Measurements from ENCODE around the gene PLA2G4B. TPM values are rescaled to one million over a fixed set of nuclear protein-coding genes. Genes with fewer than 3 reads are reported as not detected.

PLA2G4B gene
- total RNA-seq, 1 donor from 2014 or later = 8.2 TPM

- peaks cover 15% of the 10 kb centered on the region for H3K4me1 Mint-ChIP-seq
- H3K36me3 Mint-ChIP-seq (ENCODE audit: low read depth) = no peaks in the 10 kb centered on the region
- no peaks in the 10 kb centered on the region for H3K9me3 Mint-ChIP-seq
- ATAC-seq (ENCODE audit: low read depth) (no peak), DNase-seq (no peak)
- intact Hi-C loops (cut with micrococcal nuclease) = no loop called here
- TF ChIP-seq CTCF (IDR thresholded peaks at IDR 0.05) = no peak
- peak overlapping the region; percentile 20 for H3K4me3 Mint-ChIP-seq
- ChIA-PET POLR2A (interaction anchor here (0.8 kb wide), 1 partner anchor 11 kb away, joined by 3 read pairs; no protein-coding TSS in a partner anchor), CTCF (no interaction called here)
- H3K27ac Mint-ChIP-seq = no peak overlapping the region
- H3K27me3 Mint-ChIP-seq = peaks cover 16% of the 10 kb centered on the region
Observed at GRCh38 chr15:41881086-41881485, 42.4 kb downstream of the PLA2G4B start.

GRCh38 chr15:41881550-41881919 is 42.9 kb downstream of the PLA2G4B start:
- intact Hi-C loops (cut with micrococcal nuclease) = no loop called here
- ChIA-PET POLR2A (interaction anchor here (0.8 kb wide), 1 partner anchor 11 kb away, joined by 3 read pairs; no protein-coding TSS in a partner anchor), CTCF (no interaction called here)
- H3K27me3 Mint-ChIP-seq = peaks cover 16% of the 10 kb centered on the region
- no peak for TF ChIP-seq CTCF (IDR thresholded peaks at IDR 0.05)
- ATAC-seq (ENCODE audit: low read depth) (no peak), DNase-seq (no peak)
- H3K4me1 Mint-ChIP-seq = peaks cover 11% of the 10 kb centered on the region
- no peak overlapping the region for H3K27ac Mint-ChIP-seq
- H3K36me3 Mint-ChIP-seq (ENCODE audit: low read depth) = no peaks in the 10 kb centered on the region
- H3K4me3 Mint-ChIP-seq = no peak overlapping the region
- H3K9me3 Mint-ChIP-seq = no peaks in the 10 kb centered on the region

- no peaks in the 10 kb centered on the region for H3K9me3 Mint-ChIP-seq
- DNase-seq = no peak
- peaks cover 11% of the 10 kb centered on the region for H3K4me1 Mint-ChIP-seq
- H3K4me3 Mint-ChIP-seq = no peak overlapping the region
- H3K36me3 Mint-ChIP-seq (ENCODE audit: low read depth) = no peaks in the 10 kb centered on the region
- no peak for TF ChIP-seq CTCF (IDR thresholded peaks at IDR 0.05)
- CTCF ChIA-PET = interaction anchor here (0.5 kb wide), 1 partner anchor 172 kb away, joined by 3 read pairs; no protein-coding TSS in a partner anchor
- POLR2A ChIA-PET = interaction anchor here (0.8 kb wide), 1 partner anchor 10 kb away, joined by 3 read pairs; no protein-coding TSS in a partner anchor
- no peak for ATAC-seq (ENCODE audit: low read depth)
- intact Hi-C loops (cut with micrococcal nuclease) = no loop called here
- peaks cover 16% of the 10 kb centered on the region for H3K27me3 Mint-ChIP-seq
- no peak overlapping the region for H3K27ac Mint-ChIP-seq
Observed at GRCh38 chr15:41881920-41882688, 43.5 kb downstream of the PLA2G4B start.

GRCh38 chr15:41882689-41883483 is 44.2 kb downstream of the PLA2G4B start:
- H3K27me3 Mint-ChIP-seq = peaks cover 16% of the 10 kb centered on the region
- no peaks in the 10 kb centered on the region for H3K36me3 Mint-ChIP-seq (ENCODE audit: low read depth)
- ChIA-PET CTCF (no interaction called here), POLR2A (no interaction called here)
- ATAC-seq (ENCODE audit: low read depth) (peak; percentile 54), DNase-seq (no peak)
- TF ChIP-seq CTCF (IDR thresholded peaks at IDR 0.05) = no peak
- intact Hi-C loops (cut with micrococcal nuclease) = no loop called here
- H3K4me3 Mint-ChIP-seq = no peak overlapping the region
- no peaks in the 10 kb centered on the region for H3K9me3 Mint-ChIP-seq
- H3K4me1 Mint-ChIP-seq = peaks cover 17% of the 10 kb centered on the region
- no peak overlapping the region for H3K27ac Mint-ChIP-seq

GRCh38 chr15:41883484-41883825 is 44.8 kb downstream of the PLA2G4B start:
- Mint-ChIP-seq H3K4me3 (no peak overlapping the region), H3K27ac (no peak overlapping the region), H3K4me1 (peaks cover 22% of the 10 kb centered on the region), H3K27me3 (peaks cover 16% of the 10 kb centered on the region), H3K36me3 (ENCODE audit: low read depth) (no peaks in the 10 kb centered on the region), H3K9me3 (no peaks in the 10 kb centered on the region)
- DNase-seq (no peak), ATAC-seq (ENCODE audit: low read depth) (no peak)
- ChIA-PET POLR2A (interaction anchor here (0.7 kb wide), 1 partner anchor 18 kb away, joined by 4 read pairs; no protein-coding TSS in a partner anchor), CTCF (no interaction called here)
- no peak for TF ChIP-seq CTCF (IDR thresholded peaks at IDR 0.05)
- intact Hi-C loops (cut with micrococcal nuclease) = no loop called here
